ENCODE measurements around the gene FAM222B.

FAM222B gene

DNA sequence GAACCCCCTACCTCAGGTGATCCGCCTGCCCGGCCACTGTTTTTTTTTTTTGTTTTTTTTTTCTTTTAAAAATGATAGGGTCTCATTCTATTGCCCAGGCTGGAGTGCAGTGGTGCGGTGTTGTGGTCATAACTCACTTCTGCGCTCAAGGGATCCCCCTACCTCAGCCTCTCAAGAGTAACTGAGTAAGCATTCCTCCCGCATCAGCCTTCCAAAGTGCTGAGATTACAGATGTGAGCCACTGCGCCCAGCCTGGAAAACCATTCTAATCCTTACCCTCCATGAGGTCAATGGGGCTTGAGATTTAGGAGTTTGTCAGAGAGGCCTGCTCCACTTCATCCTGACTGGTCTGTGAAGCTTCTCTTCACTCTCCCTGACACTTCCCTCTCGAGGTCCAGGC lies 24.7 kb upstream of the FAM222B start:
- Histone ChIP-seq H3K27ac (ENCODE audit: low read length) (no peak overlapping the region), H3K4me1 (ENCODE audit: control insufficient read depth in 1 of 2, insufficient read depth in 2 of 2, low read length in 2 of 2) (no peaks in the 10 kb centered on the region), H3K4me3 (ENCODE audit: low read depth in 1 of 2, low read length in 2 of 2) (no peak overlapping the region), H3K36me3 (ENCODE audit: control insufficient read depth in 1 of 2, insufficient read depth in 2 of 2, low read length in 2 of 2) (no peaks in the 10 kb centered on the region), H3K27me3 (ENCODE audit: low read depth, low read length) (no peaks in the 10 kb centered on the region), H3K9me3 (ENCODE audit: control insufficient read depth in 1 of 2, low read length in 2 of 2) (no peaks in the 10 kb centered on the region)

DNA sequence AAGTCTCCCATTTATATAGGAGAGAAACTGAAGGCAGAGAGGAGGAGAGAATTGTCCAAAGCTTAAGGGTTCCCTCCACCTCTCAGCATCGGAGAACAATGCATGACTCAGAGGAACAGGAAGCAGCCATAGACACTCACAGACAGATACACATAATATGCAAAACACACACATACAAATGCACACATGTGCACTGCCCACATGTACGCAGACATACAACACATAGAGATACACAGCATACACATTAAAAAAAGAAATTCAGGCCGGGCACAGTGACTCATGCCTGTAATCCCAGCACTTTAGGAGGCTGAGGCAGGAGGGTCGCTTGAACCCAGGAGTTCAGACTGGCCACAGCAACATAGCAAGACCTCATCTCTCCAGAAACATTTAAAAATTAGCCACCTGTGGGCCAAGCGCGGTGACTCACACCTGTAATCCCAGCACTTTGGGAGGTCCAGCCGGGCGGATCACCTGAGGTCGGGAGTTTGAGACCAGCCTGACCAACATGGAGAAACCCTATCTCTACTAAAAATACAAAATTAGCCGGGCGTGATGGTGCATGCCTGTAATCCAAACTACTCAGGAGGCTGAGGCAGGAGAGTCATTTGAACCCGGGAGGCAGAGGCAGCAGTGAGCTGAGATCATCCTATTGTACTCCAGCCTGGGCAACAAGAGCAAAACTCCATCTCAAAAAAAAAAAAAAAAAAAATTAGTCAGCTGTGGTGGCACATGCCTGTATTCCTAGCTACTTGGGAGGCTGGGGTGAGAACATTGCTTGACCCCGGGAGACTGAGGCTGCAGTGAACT lies 23.6 kb upstream of the FAM222B start:
- H3K4me1 ChIP-seq (ENCODE audit: control insufficient read depth in 1 of 2, insufficient read depth in 2 of 2, low read length in 2 of 2), result no peaks in the 10 kb centered on the region
- peaks cover 0 to 5% of the 10 kb centered on the region in 2 donors for H3K36me3 ChIP-seq (ENCODE audit: control insufficient read depth in 1 of 2, insufficient read depth in 2 of 2, low read length in 2 of 2)
- H3K9me3 ChIP-seq (ENCODE audit: control insufficient read depth in 1 of 2, low read length in 2 of 2), result no peaks in the 10 kb centered on the region
- H3K4me3 ChIP-seq (ENCODE audit: low read depth in 1 of 2, low read length in 2 of 2), result no peak overlapping the region
- H3K27ac ChIP-seq (ENCODE audit: low read length), result no peak overlapping the region
- no peaks in the 10 kb centered on the region for H3K27me3 ChIP-seq (ENCODE audit: low read depth, low read length)

DNA sequence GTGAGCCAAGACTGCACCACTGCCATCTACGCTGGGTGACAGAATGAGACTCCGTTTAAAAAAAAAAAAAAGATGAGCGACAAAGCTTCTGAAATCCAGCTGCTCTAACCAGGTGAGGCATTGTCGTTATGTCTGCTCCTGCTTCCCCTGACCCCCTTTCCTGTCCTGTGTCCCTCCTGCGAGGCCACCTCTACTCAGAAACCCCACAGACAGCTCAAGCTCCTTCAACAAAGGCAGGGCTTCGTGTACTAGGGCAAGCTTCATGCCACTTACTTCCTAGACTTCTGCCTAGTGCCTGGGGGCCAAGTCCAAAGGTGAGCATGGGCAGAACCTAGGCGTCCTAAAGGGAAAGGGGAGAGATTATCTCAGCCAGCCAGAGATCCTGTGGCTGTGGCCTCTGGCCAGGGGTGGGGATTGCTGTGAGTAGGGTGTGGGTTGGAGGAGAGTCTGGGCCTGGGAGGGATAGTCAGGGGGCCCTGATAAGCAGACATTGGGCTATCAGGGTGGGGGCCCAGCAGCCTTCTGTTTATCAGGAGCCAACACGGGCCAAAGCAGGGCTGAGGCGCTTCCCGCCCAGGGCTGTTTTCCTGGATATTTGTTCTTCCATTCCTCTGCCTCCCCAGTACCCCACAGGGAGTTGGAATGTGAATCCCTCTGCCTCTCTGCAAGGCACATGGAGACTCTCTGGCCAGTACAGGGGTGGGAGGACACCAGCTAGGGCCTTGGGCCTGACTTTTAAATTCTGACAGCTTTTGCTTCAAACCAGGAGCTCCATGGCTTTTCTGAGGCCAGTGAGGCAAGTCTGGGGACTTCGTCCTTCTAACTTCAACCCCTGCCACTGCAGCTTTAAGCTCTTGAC lies 22.6 kb upstream of the FAM222B start:
- Histone ChIP-seq H3K9me3 (ENCODE audit: control insufficient read depth in 1 of 2, low read length in 2 of 2) (no peaks in the 10 kb centered on the region), H3K4me1 (ENCODE audit: control insufficient read depth in 1 of 2, insufficient read depth in 2 of 2, low read length in 2 of 2) (no peaks in the 10 kb centered on the region), H3K27ac (ENCODE audit: low read length) (peak overlapping the region; percentile 26), H3K4me3 (ENCODE audit: low read depth in 1 of 2, low read length in 2 of 2) (no peak overlapping the region), H3K27me3 (ENCODE audit: low read depth, low read length) (no peaks in the 10 kb centered on the region), H3K36me3 (ENCODE audit: control insufficient read depth in 1 of 2, insufficient read depth in 2 of 2, low read length in 2 of 2) (peaks cover 5 to 11% of the 10 kb centered on the region in 2 donors)

DNA sequence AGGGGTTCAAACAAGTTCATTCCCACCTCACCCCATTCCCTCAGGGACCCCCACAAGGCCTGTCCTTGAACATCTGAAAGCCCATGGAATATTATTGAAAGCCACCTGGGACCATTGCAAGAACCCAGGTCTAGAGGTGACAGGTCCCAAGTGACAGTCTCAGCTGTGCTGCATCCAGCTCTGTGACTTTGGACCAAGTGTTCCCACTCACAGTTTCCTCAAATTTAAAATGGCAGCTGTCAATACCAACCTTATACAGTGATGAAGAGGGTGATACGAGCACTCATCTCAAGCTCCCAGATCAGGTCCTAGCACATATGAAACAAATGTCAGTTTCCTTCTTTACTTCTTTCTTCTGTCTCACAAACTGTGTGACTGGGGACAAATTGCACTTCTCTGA lies 21.4 kb upstream of the FAM222B start:
- no peaks in the 10 kb centered on the region for H3K27me3 ChIP-seq (ENCODE audit: low read depth, low read length)
- H3K4me3 ChIP-seq (ENCODE audit: low read depth in 1 of 2, low read length in 2 of 2), result no peak overlapping the region
- H3K4me1 ChIP-seq (ENCODE audit: control insufficient read depth in 1 of 2, insufficient read depth in 2 of 2, low read length in 2 of 2), result no peaks in the 10 kb centered on the region
- H3K9me3 ChIP-seq (ENCODE audit: control insufficient read depth in 1 of 2, low read length in 2 of 2), result no peaks in the 10 kb centered on the region
- H3K36me3 ChIP-seq (ENCODE audit: control insufficient read depth in 1 of 2, insufficient read depth in 2 of 2, low read length in 2 of 2), result peaks cover 8 to 16% of the 10 kb centered on the region in 2 donors
- H3K27ac ChIP-seq (ENCODE audit: low read length), result no peak overlapping the region

DNA sequence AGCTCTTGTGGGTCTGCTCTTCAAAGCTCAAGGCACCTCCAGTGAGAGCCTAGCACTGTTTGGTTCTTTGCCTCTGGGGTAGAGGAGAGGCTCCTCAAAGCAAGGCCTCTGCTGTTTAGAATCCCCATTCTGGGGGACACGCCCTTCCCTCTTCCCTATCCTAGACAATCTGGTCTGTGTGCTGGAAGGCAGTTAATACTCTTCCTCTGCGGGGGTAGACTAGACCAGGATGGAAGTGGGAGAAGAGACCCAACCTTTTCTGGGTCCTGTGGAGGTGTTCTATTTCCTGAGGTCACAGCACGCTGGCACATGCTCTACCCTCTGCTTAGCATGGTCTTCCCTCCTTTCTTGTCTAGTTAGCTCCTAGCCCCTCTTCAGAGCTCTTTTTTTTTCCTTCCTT lies 20.0 kb upstream of the FAM222B start:
- Histone ChIP-seq H3K4me3 (ENCODE audit: low read depth in 1 of 2, low read length in 2 of 2) (no peak overlapping the region), H3K9me3 (ENCODE audit: control insufficient read depth in 1 of 2, low read length in 2 of 2) (no peaks in the 10 kb centered on the region), H3K27me3 (ENCODE audit: low read depth, low read length) (no peaks in the 10 kb centered on the region), H3K36me3 (ENCODE audit: control insufficient read depth in 1 of 2, insufficient read depth in 2 of 2, low read length in 2 of 2) (peaks cover 22 to 30% of the 10 kb centered on the region in 2 donors), H3K27ac (ENCODE audit: low read length) (no peak overlapping the region), H3K4me1 (ENCODE audit: control insufficient read depth in 1 of 2, insufficient read depth in 2 of 2, low read length in 2 of 2) (no peaks in the 10 kb centered on the region)

DNA sequence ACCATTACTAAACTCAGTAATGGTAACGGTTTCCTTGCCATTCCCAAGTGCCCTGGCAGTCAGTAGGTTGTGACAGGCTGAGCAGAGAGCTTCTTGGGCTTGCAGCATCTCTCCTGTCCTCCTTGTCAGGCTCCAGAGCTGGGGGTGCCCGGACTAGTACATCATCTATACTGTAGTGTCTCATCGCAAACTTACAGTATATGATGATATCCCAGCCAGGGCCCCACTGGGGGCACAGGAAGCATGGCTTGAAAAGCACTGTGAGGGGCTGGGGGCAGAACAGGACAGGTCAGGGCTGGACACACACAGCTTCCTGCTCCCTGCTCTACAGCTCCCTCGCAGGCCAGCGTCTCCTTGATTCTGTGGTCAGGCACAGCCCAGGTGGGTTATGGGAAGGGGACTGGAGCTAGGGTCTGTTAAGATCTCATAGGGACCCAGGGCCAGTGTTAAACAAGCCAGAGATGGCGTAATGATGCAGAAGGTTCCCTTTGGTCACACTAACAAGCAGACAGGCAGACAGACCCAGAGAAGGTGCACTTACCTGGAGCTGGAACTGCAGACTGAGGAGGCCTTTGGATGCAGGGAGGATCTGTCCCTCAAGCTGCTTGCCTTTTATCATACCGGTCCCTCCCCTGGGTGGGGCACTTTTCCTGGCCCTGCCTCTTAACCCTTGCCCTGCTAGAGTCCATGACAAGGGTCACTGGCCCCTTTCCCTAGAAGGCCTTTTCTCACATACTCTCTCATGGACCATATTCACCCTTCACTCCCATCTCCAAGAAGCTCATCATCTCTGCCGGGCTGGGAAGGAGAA lies 19.0 kb upstream of the FAM222B start:
- no peak overlapping the region for H3K4me3 ChIP-seq (ENCODE audit: low read depth in 1 of 2, low read length in 2 of 2)

DNA sequence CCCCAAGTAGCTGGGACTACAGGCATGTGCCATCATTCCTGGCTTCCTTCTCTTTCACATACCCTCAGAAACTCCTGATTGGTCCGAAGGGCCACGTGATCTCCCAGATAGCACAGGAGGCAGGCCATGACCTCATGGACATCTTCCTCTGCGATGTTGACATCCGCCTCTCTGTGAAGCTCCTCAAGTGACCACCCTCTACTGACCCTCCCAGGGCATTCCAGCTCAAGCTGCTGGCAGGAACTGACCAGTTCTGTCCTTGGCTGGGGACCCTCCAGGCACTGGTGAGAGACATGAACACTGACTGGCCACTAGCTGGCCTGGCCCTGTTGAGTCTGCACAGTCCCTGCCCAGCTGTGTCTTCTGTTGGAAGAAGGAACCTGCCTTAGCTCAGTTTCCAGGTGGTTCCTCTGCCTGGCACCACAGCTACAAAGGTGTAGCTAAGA lies 17.8 kb upstream of the FAM222B start:
- Histone ChIP-seq H3K4me3 (ENCODE audit: low read depth in 1 of 2, low read length in 2 of 2) (no peak overlapping the region), H3K27me3 (ENCODE audit: low read depth, low read length) (no peaks in the 10 kb centered on the region), H3K36me3 (ENCODE audit: control insufficient read depth in 1 of 2, insufficient read depth in 2 of 2, low read length in 2 of 2) (peaks cover 22 to 34% of the 10 kb centered on the region in 2 donors), H3K4me1 (ENCODE audit: control insufficient read depth in 1 of 2, insufficient read depth in 2 of 2, low read length in 2 of 2) (peaks cover 0 to 8% of the 10 kb centered on the region in 2 donors), H3K9me3 (ENCODE audit: control insufficient read depth in 1 of 2, low read length in 2 of 2) (no peaks in the 10 kb centered on the region), H3K27ac (ENCODE audit: low read length) (no peak overlapping the region)

More for the DNA sequence above, 19.0 kb upstream of the FAM222B start:
- H3K27me3 ChIP-seq (ENCODE audit: low read depth, low read length), result no peaks in the 10 kb centered on the region
- peaks cover 22 to 30% of the 10 kb centered on the region in 2 donors for H3K36me3 ChIP-seq (ENCODE audit: control insufficient read depth in 1 of 2, insufficient read depth in 2 of 2, low read length in 2 of 2)
- no peaks in the 10 kb centered on the region for H3K4me1 ChIP-seq (ENCODE audit: control insufficient read depth in 1 of 2, insufficient read depth in 2 of 2, low read length in 2 of 2)
- no peak overlapping the region for H3K27ac ChIP-seq (ENCODE audit: low read length)
- H3K9me3 ChIP-seq (ENCODE audit: control insufficient read depth in 1 of 2, low read length in 2 of 2), result no peaks in the 10 kb centered on the region

DNA sequence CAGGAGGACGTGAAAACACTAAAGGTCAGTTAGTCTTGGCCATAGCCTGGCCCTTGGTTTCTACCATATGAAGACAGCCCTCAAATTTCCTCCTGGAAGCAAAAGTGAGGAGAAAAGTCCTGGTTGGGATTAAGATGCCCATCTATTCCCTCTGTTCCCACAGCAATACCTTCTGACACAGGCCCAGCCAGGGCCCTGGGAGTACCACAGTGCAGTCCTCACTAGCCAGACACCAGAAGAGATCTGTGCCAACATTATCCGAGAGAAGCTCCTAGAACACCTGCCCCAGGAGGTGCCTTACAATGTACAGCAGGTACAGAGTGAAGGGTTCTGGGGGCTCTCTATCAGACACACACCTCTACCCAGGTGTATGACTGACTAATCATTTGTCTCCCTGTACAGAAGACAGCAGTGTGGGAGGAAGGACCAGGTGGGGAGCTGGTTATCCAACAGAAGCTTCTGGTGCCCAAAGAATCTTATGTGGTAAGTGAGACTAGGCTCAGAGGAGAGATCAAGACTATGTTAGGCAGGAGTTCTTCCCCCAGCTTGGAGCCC lies 16.3 kb upstream of the FAM222B start:
- H3K27ac ChIP-seq (ENCODE audit: low read length), result no peak overlapping the region
- no peaks in the 10 kb centered on the region for H3K27me3 ChIP-seq (ENCODE audit: low read depth, low read length)
- no peaks in the 10 kb centered on the region for H3K9me3 ChIP-seq (ENCODE audit: control insufficient read depth in 1 of 2, low read length in 2 of 2)
- H3K36me3 ChIP-seq (ENCODE audit: control insufficient read depth in 1 of 2, insufficient read depth in 2 of 2, low read length in 2 of 2), result peaks cover 22 to 34% of the 10 kb centered on the region in 2 donors
- H3K4me1 ChIP-seq (ENCODE audit: control insufficient read depth in 1 of 2, insufficient read depth in 2 of 2, low read length in 2 of 2), result peaks cover 4 to 14% of the 10 kb centered on the region in 2 donors
- no peak overlapping the region for H3K4me3 ChIP-seq (ENCODE audit: low read depth in 1 of 2, low read length in 2 of 2)

DNA sequence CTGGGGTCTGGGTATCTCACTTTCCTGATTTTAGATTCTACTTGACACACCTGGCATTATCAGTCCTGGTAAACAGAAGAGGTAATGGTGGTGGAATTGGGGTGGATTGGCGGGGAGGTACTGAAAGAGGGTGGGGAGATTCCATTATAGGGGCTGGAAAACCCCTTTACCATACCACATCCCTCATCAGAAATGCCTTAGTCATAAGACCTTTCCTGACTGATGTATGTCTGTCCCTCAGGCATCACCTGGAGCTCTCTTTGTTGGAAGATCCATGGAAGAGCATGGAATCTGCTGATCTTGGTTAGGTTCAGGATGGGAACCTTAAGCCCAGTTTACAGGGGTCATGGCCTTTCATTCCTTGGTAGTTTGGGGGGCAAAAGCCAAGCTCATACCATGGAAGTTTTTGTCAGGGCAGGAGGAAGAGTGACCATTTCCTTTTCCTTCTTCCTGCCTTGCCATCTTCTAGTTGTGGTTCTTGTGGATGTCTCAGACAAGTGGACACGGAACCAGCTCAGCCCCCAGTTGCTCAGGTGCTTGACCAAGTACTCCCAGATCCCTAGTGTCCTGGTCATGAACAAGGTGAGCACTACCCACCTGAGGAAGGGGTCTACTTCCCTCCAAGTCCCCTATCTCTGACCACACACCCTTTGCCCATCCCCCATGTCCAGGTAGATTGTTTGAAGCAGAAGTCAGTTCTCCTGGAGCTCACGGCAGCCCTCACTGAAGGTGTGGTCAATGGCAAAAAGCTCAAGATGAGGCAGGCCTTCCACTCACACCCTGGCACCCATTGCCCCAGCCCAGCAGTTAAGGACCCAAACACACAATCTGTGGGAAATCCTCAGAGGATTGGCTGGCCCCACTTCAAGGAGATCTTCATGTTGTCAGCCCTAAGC lies 15.6 kb upstream of the FAM222B start:
- Histone ChIP-seq H3K4me3 (ENCODE audit: low read depth in 1 of 2, low read length in 2 of 2) (no peak overlapping the region), H3K27ac (ENCODE audit: low read length) (no peak overlapping the region), H3K36me3 (ENCODE audit: control insufficient read depth in 1 of 2, insufficient read depth in 2 of 2, low read length in 2 of 2) (peaks cover 22 to 34% of the 10 kb centered on the region in 2 donors), H3K27me3 (ENCODE audit: low read depth, low read length) (no peaks in the 10 kb centered on the region), H3K9me3 (ENCODE audit: control insufficient read depth in 1 of 2, low read length in 2 of 2) (no peaks in the 10 kb centered on the region), H3K4me1 (ENCODE audit: control insufficient read depth in 1 of 2, insufficient read depth in 2 of 2, low read length in 2 of 2) (peaks cover 4 to 14% of the 10 kb centered on the region in 2 donors)

DNA sequence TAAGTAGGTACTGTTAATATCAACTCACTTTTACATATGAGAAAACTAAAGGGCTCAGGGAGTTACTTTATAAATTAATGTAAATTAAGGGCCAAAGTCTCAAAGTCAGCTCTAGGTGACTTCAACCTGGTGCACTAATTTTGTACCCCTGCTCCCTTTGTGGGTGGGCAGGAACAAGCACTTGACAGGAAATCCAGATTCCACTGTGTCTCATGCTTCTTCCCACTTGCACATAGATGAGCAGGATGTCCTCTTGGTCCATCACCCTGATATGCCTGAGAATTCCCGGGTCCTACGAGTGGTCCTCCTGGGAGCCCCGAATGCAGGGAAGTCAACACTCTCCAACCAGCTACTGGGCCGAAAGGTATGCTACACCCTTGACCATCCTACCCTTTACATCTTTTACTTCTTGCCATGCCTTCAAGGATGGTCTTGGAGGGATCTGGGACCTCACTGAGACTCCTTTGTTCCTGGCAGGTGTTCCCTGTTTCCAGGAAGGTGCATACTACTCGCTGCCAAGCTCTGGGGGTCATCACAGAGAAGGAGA lies 13.5 kb upstream of the FAM222B start:
- Histone ChIP-seq H3K4me1 (ENCODE audit: control insufficient read depth in 1 of 2, insufficient read depth in 2 of 2, low read length in 2 of 2) (peaks cover 4 to 14% of the 10 kb centered on the region in 2 donors), H3K9me3 (ENCODE audit: control insufficient read depth in 1 of 2, low read length in 2 of 2) (no peaks in the 10 kb centered on the region), H3K27ac (ENCODE audit: low read length) (no peak overlapping the region), H3K27me3 (ENCODE audit: low read depth, low read length) (no peaks in the 10 kb centered on the region), H3K4me3 (ENCODE audit: low read depth in 1 of 2, low read length in 2 of 2) (no peak overlapping the region), H3K36me3 (ENCODE audit: control insufficient read depth in 1 of 2, insufficient read depth in 2 of 2, low read length in 2 of 2) (peaks cover 22 to 29% of the 10 kb centered on the region in 2 donors)

All from muscle layer of duodenum (tissue), 2 donors.